Fibroblast of pulmonary artery (primary cell): ENCODE results near the gene TMEM187.

Experiments used
- DNase-seq: peaks from one replicate; pipeline ENCODE4 v3.0.0-alpha.2; 2010; ENCODE audit warnings: low read depth
- H3K4me3 ChIP-seq: replicated peaks from 2 replicates; pipeline ENCODE4 v1.5.1; 2011; ENCODE audit warnings: low read depth, mild to moderate bottlenecking, control low read depth, low read length, moderate library complexity
- CTCF ChIP-seq: IDR thresholded peaks from 2 replicates; pipeline ENCODE4 v1.5.1; 2011; ENCODE audit warnings: mild to moderate bottlenecking, control low read depth, low read length, inconsistent platforms; ENCODE audit errors: missing control alignments

Gene TMEM187

GRCh38 chrX:154027986-154028385, 55.4 kb downstream of the TMEM187 start:
- no peak overlapping the region for H3K4me3 ChIP-seq
- TF ChIP-seq CTCF: no peak
- no peak for DNase-seq

GRCh38 chrX:154028502-154029184, 56.1 kb downstream of the TMEM187 start:
- TF ChIP-seq CTCF: no peak
- no peak overlapping the region for H3K4me3 ChIP-seq
- no peak for DNase-seq

- no peak overlapping the region for H3K4me3 ChIP-seq
- no peak for DNase-seq
- no peak for TF ChIP-seq CTCF
These were observed 56.9 kb downstream of the TMEM187 start for GRCh38 chrX:154029439-154029838.

GRCh38 chrX:154030266-154030665, 57.7 kb downstream of the TMEM187 start:
- TF ChIP-seq CTCF: no peak
- no peak overlapping the region for H3K4me3 ChIP-seq
- DNase-seq: no peak

- H3K4me3 ChIP-seq: no peak overlapping the region
- no peak for TF ChIP-seq CTCF
- no peak for DNase-seq
These were observed 58.3 kb downstream of the TMEM187 start for GRCh38 chrX:154030715-154031305.

GRCh38 chrX:154032160-154032559, 59.6 kb downstream of the TMEM187 start:
- TF ChIP-seq CTCF: no peak
- no peak overlapping the region for H3K4me3 ChIP-seq
- no peak for DNase-seq

- DNase-seq: no peak
- no peak overlapping the region for H3K4me3 ChIP-seq
- TF ChIP-seq CTCF: no peak
These were observed 60.1 kb downstream of the TMEM187 start for GRCh38 chrX:154032653-154033052.
